GM12872 (cell line): ENCODE data around the gene C9orf40.

Experiments
- TF ChIP-seq, protein P1 (sequence below): IDR thresholded peaks from 3 replicates; pipeline ENCODE4 v1.5.1; 2011; ENCODE audit warnings: low read depth, mild to moderate bottlenecking, low read length, moderate library complexity; ENCODE audit not compliant: insufficient read depth

Gene C9orf40

DNA sequence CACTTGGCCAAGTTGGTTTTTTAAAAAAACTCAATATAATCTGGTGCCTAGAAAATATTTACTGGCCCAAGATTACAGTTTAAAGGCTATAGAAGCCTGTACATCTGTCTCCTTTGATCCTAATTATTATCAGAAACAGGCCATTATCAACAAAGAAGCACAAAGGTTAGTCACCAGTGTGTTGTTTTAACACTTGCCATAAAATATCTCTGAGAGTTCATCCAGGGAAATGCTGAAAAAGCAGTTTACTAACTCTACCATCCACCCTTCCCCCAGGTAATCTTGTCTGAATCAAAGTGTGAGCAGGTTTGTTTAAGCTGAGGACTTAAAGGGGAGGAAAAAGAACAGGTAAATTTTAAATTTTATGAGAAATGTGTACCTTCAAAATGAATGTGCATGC, 51.7 kb downstream of the C9orf40 start:
- TF ChIP-seq, protein P1, sequence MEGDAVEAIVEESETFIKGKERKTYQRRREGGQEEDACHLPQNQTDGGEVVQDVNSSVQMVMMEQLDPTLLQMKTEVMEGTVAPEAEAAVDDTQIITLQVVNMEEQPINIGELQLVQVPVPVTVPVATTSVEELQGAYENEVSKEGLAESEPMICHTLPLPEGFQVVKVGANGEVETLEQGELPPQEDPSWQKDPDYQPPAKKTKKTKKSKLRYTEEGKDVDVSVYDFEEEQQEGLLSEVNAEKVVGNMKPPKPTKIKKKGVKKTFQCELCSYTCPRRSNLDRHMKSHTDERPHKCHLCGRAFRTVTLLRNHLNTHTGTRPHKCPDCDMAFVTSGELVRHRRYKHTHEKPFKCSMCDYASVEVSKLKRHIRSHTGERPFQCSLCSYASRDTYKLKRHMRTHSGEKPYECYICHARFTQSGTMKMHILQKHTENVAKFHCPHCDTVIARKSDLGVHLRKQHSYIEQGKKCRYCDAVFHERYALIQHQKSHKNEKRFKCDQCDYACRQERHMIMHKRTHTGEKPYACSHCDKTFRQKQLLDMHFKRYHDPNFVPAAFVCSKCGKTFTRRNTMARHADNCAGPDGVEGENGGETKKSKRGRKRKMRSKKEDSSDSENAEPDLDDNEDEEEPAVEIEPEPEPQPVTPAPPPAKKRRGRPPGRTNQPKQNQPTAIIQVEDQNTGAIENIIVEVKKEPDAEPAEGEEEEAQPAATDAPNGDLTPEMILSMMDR, result no peak
